ENCODE measurements around the gene PC.

DNA sequence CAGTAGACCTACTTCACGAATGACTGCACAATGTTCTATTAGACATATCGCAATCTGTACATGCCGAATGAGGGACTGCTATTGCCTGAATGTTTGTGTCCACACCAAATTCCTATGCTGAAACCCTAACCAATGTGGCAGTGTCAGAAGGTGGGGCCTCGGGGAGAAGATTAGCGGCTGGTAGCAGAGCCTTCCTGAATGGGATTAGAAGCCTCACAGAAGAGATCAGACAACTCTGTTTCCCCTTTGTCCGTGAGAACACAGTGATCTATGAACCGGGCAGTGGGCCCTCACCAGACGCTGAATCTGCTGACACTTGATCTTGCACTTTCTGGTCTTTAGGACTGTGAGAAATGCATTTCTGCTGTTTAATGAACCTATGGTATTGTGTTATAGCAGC lies 68.2 kb downstream of the PC start:
- TF ChIP-seq, protein P1, sequence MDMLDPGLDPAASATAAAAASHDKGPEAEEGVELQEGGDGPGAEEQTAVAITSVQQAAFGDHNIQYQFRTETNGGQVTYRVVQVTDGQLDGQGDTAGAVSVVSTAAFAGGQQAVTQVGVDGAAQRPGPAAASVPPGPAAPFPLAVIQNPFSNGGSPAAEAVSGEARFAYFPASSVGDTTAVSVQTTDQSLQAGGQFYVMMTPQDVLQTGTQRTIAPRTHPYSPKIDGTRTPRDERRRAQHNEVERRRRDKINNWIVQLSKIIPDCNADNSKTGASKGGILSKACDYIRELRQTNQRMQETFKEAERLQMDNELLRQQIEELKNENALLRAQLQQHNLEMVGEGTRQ (IDR thresholded peaks at IDR 0.05): no peak
- TF ChIP-seq, protein P2, sequence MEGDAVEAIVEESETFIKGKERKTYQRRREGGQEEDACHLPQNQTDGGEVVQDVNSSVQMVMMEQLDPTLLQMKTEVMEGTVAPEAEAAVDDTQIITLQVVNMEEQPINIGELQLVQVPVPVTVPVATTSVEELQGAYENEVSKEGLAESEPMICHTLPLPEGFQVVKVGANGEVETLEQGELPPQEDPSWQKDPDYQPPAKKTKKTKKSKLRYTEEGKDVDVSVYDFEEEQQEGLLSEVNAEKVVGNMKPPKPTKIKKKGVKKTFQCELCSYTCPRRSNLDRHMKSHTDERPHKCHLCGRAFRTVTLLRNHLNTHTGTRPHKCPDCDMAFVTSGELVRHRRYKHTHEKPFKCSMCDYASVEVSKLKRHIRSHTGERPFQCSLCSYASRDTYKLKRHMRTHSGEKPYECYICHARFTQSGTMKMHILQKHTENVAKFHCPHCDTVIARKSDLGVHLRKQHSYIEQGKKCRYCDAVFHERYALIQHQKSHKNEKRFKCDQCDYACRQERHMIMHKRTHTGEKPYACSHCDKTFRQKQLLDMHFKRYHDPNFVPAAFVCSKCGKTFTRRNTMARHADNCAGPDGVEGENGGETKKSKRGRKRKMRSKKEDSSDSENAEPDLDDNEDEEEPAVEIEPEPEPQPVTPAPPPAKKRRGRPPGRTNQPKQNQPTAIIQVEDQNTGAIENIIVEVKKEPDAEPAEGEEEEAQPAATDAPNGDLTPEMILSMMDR (IDR thresholded peaks at IDR 0.05): no peak
- no peak for TF ChIP-seq MAZ (IDR thresholded peaks at IDR 0.05; ENCODE audit: borderline replicate concordance, low read depth, low read length)
- TF ChIP-seq MYC (IDR thresholded peaks at IDR 0.05; ENCODE audit: borderline replicate concordance, low read length): no peak
- TF ChIP-seq, protein P3, sequence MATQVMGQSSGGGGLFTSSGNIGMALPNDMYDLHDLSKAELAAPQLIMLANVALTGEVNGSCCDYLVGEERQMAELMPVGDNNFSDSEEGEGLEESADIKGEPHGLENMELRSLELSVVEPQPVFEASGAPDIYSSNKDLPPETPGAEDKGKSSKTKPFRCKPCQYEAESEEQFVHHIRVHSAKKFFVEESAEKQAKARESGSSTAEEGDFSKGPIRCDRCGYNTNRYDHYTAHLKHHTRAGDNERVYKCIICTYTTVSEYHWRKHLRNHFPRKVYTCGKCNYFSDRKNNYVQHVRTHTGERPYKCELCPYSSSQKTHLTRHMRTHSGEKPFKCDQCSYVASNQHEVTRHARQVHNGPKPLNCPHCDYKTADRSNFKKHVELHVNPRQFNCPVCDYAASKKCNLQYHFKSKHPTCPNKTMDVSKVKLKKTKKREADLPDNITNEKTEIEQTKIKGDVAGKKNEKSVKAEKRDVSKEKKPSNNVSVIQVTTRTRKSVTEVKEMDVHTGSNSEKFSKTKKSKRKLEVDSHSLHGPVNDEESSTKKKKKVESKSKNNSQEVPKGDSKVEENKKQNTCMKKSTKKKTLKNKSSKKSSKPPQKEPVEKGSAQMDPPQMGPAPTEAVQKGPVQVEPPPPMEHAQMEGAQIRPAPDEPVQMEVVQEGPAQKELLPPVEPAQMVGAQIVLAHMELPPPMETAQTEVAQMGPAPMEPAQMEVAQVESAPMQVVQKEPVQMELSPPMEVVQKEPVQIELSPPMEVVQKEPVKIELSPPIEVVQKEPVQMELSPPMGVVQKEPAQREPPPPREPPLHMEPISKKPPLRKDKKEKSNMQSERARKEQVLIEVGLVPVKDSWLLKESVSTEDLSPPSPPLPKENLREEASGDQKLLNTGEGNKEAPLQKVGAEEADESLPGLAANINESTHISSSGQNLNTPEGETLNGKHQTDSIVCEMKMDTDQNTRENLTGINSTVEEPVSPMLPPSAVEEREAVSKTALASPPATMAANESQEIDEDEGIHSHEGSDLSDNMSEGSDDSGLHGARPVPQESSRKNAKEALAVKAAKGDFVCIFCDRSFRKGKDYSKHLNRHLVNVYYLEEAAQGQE (IDR thresholded peaks at IDR 0.05): no peak
